ENCODE data around the gene ADAT3.
"Not testable (repeated sequence)": the region's sequence is repeated elsewhere in the genome, so short reads cannot be mapped to it uniquely, and the experiment has no call there.

The ADAT3 gene

GRCh38 chr19:1883784-1884183 lies 21.4 kb upstream of the ADAT3 start:
- no peak for DNase-seq

- no peak for DNase-seq
These were observed 20.9 kb upstream of the ADAT3 start for GRCh38 chr19:1884291-1884718.

GRCh38 chr19:1884719-1885334 lies 20.4 kb upstream of the ADAT3 start:
- no peak for DNase-seq

GRCh38 chr19:1885398-1886119 lies 19.6 kb upstream of the ADAT3 start, which contains the start of gene ABHD17A:
Gene ABHD17A, minus strand, starts transcription at chr19:1885496. Its CDS starts 3,930 bp downstream, at chr19:1881566.
- DNase-seq: peak; percentile 93

GRCh38 chr19:1886360-1886759 lies 18.8 kb upstream of the ADAT3 start:
- DNase-seq: not testable (repeated sequence)

GRCh38 chr19:1888385-1888784 lies 16.8 kb upstream of the ADAT3 start:
- DNase-seq: no peak

DNA sequence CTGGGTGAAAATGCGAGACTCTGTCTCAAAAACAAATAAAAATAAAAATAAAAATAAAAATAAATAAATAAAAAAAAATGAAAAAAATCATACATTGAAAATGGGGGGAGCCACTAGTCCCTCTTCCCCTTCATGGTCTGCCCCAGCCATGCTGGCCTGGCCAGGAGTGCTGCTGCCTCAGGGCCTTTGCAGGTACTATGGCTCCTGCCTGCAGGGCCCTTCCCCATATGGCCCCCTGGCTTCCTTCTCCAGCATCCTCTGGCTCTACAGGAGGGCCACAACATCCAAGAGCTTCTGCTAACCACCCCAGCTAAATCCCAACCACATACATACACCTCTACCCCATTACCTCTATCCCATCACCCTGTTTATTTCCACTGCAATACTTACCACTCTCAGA lies 15.3 kb upstream of the ADAT3 start:
- no peak for DNase-seq

DNA sequence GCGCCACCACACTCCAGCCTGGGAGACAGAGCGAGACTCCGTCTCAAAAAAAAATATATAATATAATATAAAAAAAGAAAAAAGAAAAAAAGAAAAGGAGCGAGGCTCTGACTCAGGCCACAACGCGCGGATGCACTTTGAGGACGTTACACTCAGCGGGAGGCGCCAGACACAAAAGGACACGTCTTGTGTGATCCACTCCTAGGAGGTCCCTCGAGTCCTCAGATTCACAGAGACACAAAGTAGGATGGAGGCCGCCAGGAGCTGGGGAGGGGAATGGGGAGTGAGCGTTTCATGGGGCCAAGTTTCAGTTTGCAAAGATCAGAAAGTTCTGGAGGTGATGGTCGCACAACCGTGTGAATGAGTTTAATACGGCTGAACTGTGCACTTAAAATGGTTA lies 11.4 kb upstream of the ADAT3 start:
- DNase-seq: no peak

- DNase-seq: no peak
These were observed 8.7 kb upstream of the ADAT3 start for GRCh38 chr19:1896508-1896907.

DNA sequence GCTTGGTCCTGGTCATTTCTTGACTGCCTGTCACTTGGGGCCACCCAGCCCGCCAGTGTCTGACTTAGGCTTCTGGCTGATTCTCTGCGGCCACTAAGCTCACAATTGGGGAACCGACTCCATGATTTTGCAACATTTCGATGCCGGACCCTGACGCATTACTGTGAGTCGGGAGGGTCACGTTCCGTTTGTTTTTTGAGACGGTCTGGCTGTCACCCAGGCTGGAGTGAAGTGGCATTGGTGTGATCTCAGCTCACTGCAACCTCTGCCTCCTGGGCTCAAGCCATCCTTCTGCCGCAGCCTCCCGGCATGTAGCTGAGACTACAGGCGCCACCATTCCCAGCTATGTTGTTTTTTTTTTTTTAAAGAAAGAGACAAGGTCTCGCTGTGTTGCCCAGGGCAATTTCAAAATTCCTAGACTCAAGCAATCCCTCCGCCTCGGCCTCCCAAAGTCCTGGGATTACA lies 3.2 kb upstream of the ADAT3 start:
- DNase-seq: no peak

GRCh38 chr19:1902923-1903322 lies 2.3 kb upstream of the ADAT3 start:
- no peak for DNase-seq

GRCh38 chr19:1904860-1905109 lies 414 bp upstream of the ADAT3 start:
- DNase-seq: no peak

- DNase-seq: no peak
These were observed 720 bp downstream of the ADAT3 start for GRCh38 chr19:1905863-1906375.

GRCh38 chr19:1906985-1907562 lies 1.9 kb downstream of the ADAT3 start:
- DNase-seq: no peak

DNA sequence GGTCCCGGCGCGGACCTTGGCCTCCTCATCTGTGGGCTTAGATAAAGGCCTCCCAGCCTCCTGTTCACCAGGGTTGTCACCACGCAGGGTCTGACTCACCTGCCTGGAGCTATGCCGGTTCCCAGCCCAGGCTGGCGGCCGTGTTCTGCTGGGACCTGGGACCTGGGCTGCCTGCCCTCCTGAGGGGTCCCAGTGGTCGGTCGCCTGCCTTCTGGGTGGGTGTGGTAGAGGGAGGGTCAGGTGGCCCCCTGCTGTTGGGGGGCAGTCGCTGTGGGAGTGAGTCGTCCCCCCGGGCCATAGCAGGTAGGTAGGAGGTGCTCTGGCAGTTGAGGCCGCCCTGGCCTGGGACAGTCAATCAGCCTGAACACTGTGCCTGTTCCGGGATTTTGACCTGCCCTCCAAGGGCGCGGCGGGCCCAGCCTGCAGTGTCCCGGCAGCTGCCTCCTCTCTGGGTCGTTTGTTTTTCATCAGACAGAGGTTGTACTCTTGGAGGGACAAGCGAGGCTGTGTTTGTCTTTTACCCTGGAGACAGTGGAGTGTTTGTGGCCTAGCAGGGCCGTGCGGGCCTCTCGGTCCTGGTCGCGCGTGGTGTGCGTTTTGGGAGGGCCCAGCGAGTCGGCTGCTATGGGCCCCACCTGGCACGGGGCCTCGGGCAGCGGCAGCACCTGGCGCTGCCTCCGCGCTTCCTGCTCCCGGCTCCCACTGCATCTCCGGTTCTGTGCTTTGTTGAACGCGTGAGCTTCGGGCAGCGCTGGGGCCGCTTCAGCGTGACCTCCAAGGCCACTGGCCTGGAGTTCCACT lies 2.6 kb downstream of the ADAT3 start:
- no peak for DNase-seq

DNA sequence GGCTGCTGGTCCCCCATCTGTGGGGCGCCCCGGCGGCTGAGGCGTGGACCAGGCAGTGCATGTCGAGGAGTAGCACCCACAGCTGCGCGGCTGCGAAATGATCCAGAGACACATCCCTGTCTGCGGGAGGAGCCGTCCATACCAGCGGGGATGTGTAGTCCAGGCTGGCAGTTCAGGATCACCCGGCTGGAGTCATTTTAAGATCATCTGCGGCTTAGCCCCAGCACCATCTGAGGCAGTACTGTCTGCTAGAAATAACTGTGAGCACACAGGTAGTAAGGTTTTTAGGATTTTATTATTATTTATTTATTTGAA lies 3.1 kb downstream of the ADAT3 start:
- DNase-seq: no peak

- DNase-seq: no peak
These were observed 4.5 kb downstream of the ADAT3 start for GRCh38 chr19:1909761-1910080.

DNA sequence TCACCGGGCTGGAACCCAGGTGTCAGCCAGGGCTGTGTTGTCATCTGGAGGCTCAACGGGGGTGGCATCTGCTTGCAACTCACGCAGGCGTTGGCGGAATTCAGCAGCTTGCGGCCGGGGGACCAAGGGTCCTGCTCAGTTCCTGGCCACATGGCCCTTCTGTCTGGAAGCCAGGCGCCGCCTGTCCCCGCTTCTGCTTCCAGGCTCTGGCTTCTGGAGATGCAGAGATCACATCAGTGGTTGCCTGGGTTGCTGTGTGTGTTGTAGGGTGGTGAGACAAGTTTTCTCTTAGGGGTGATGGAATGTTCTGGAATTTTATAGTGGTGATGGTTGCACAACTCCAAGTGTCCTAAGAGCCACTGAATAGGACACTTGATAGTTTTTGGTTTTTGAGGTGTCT lies 5.0 kb downstream of the ADAT3 start:
- peak; percentile 17 for DNase-seq

DNA sequence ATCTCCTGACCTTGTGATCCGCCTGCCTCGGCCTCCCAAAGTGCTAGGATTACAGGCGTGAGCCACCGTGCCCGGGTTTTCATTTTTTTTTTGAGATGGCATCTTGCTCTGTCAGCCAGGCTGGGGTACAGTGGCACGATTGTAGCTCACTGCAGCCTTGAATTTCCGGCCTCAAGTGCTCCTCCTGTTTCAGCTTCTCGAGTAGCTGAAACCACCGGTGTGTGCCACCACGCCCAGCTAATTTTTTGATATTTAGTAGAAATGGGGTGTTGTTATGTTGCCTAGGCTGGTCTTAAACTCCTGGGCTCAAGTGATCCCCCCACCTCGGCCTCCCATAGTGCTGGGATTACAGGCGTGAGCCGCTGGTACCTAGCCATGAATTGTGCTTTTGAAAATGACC lies 5.9 kb downstream of the ADAT3 start:
- DNase-seq: no peak

GRCh38 chr19:1911995-1912394 lies 6.8 kb downstream of the ADAT3 start:
- DNase-seq: no peak

DNA sequence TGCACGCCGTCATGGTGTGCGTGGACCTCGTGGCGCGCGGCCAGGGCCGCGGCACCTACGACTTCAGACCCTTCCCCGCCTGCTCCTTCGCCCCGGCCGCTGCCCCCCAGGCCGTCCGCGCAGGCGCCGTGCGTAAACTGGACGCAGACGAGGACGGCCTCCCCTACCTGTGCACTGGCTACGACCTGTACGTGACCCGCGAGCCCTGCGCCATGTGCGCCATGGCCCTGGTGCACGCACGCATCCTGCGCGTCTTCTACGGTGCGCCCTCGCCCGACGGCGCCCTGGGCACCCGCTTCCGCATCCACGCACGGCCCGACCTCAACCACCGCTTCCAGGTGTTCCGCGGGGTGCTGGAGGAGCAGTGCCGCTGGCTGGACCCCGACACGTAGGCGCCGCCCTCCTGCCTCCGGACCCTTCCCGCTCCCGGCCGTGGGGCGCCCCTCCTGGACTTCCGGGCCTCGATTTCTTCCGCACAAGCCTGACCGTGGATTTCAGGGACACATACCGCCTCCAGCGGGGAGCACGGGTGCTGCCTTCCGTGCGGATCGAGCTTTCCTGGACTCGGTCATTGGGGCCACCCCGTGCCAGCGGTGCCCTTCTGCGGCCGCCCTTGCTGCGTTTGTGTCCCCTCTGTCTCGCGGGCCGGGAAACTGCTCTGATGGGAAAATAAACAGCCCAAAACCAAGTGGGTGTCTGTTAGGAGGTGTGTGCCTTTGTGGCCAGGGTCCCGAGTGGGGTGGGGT lies 7.7 kb downstream of the ADAT3 start:
- DNase-seq: no peak

DNA sequence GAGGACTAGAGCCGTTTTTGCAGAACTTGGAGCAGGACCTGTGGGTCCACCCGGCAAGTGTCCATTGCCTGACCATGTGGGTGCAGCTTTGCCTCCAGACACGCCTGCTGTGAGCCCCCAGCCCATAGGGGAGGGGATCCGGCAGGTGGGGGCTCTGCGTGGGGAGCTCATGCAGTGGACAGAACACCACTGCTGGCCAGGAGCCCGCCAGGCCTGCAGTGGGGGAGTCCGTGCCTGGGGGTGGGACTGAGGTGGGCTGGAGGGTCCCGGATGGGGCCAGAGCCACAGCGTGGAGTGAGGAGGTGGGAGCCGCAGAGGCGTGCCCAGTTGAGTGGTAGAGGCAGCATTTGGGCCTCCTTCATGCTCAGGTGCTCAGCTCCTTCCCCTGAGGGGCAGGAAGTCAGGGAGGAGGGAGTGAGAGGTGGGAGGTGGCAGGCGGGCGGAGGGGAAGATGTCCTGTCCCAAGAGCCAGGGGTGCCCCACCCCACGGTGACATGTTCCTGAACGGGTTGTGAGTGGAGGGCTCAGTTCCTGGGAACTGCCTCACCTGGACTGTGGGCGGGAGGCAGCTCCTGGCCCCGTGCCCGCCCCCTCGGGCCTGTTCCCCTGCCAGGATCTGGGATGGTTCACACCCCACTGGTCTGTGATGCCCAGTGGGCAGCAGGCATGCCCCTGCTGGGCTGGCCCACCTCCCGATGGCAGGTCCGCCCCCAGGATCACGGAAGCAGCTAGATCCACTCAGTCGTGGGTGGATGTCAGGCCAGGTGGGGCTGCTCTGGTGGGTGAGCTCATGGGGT lies 8.8 kb downstream of the ADAT3 start:
- DNase-seq: no peak
